NCI-H1436 treated with DMSO at 0.1 percent for 48 hours (cell line): Measurements from ENCODE around the gene CEP128.
"Not testable (repeated sequence)": the region's sequence is repeated elsewhere in the genome, so short reads cannot be mapped to it uniquely, and the experiment has no call there.

Experiments
- DNase-seq: peaks from one replicate; lab custom pipeline; 2025; lab: John Stamatoyannopoulos, UW

CEP128 gene

DNA sequence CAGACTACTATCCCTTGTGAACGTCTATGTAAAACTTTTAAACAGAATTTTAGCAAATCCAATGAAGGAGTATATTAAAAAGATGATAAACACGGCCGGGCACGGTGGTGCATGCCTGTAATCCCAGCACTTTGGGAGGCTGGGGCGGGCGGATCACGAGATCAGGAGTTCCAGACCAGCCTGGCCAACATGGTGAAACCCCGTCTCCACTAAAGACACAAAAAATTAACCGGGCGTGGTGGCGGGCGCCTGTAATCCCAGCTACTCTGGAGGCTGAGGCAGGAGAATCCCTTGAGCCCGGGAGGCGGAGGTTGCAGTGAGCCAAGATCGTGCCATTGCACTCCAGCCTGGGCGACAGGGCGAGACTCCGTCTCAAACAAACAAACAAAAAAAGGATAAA is 11.7 kb upstream of the CEP128 start:
- DNase-seq = not testable (repeated sequence)

- DNase-seq = no peak
Observed at GRCh38 chr14:80951491-80951890, 10.0 kb upstream of the CEP128 start.

DNA sequence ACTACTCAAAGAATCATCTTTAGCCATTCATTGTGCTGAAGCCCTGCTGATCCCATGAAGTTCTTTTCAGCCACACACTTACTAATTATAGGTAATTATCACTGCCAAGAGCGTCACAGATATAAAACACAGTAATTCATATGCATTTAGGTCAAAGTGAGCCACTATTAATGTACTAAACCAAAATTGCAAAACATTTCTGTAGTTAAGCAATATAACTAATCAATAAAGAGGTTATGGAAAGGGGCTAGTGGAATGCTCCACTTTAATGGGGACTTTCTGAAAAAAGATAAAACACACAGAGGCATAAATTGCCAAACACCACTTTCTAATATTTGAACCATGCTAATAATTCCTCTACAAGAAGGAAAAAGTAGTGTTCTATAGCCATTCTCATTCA is 6.8 kb upstream of the CEP128 start:
- DNase-seq = no peak

DNA sequence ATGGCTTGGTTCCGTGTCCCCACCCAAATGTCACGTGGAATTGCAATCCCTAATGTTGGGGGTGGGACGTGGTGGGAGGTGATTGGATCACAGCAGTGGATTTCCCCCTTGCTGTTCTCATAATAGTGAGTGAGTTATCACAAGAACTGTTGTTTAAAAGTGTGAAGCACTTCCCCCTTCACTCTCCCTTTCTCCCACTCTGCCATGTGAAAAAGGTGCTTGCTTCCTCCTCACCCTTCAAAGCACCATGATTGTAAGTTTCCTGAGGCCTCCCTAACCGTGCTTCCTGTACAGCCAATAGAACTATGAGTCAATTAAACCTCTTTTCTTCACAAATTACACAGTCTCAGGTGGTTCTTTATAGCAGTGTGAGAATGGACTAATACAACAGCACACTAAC is 5.3 kb upstream of the CEP128 start:
- no peak for DNase-seq

DNA sequence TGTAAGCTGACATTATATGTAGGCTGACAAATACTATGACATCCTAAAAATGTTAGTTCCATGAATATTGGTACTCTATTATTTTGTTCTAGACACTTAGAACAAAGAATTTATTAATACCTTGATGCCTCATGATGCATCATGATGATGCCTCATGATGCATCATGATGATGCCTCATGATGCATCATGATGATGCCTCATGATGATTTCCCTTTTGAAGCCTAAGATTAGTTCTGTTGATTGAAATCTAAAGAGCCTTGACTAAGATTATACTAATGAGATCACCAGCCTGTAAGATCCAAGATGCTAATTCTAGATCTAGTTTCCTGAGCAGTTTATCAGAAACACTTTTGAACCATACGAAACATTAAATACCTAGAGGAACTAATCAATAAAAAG is 4.6 kb upstream of the CEP128 start:
- no peak for DNase-seq

- no peak for DNase-seq
Observed at GRCh38 chr14:80944861-80945617, 3.5 kb upstream of the CEP128 start.

- DNase-seq = no peak
Observed at GRCh38 chr14:80942191-80942600, 658 bp upstream of the CEP128 start.

GRCh38 chr14:80940146-80940545 is 1.4 kb downstream of the CEP128 start:
- no peak for DNase-seq

DNA sequence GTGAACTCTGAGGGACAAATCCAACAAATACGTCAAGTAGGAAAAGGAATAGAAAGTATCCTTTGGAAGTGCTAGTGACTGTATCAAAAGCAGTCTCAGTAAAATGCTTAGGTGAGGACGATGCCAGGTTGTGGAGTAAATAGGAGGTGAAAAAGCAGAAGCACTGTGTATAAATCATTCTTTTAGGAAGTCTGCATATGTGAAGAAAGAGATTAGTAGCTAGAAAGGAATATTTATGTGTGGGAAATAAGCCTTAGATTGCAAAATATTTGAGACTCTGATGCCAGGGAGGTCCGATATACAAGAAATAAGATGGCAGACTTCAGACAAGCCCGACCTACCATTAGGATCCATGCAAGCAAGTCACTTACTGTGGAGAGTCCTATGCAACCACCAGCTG is 7.9 kb downstream of the CEP128 start:
- DNase-seq = no peak

DNA sequence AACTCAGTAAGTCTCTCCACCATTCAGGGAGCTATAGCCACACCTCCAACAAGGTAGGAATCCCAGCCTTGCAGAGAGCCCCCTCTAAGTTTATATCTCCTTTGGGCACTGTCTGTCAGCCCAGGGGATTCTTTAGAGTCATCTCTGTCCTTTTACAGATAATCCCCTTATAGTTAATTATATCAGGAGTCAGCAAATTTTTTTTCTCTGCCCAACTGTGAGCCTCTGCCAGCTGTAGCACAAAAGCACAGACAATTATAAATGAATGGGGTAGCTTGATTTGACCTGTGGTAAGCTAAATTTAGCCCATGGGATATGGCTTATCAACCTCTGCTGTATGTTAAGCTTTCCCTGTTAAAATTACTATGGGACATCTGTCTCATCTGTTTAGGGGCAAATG is 8.3 kb downstream of the CEP128 start:
- DNase-seq = no peak

GRCh38 chr14:80930836-80931389 is 10.6 kb downstream of the CEP128 start:
- no peak for DNase-seq

GRCh38 chr14:80930095-80930494 is 11.4 kb downstream of the CEP128 start:
- no peak for DNase-seq

DNA sequence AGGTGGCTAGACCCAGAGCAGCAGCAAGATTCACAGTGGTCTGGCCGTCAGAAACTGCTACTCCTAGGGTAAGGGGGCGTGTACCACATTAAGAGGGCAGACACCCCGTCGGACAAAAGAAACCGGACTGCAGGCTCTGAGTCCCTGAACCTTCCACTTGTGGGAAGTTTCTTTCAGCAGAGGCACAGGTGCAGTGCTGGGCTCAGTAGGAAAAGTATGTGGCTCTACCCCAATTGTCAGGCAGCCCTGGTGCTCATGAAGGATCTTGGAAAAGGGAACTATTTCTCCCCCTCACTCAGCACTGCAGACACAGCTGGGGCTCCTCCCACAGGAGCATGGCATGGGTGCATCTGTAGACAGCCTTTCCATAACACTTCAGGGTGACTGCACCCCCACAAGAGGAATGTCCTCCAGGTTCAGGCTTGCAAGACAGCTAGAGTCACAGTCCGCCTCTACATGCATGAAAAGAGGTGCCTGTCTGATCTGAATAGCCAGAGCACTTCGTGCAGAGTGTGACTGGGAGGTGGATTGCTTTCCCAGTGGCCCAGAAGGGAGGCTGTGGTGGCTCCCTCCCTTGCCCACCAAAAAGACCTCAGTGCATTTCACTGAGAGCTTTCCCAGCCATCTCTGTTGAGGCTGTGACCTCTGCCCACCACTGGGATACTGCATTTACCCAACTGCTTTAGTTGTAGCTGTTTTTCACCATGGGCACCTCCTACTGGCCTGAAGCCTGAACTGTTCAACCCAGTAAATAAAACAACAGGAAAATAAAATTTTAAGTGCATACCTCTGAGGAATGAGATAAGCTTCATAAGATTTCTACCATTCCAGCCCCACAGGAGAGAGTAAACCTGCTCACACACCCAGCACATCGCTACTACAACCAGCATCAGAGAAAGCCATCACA is 14.2 kb downstream of the CEP128 start:
- no peak for DNase-seq

- DNase-seq = no peak
Observed at GRCh38 chr14:80926397-80927082, 15.0 kb downstream of the CEP128 start.

DNA sequence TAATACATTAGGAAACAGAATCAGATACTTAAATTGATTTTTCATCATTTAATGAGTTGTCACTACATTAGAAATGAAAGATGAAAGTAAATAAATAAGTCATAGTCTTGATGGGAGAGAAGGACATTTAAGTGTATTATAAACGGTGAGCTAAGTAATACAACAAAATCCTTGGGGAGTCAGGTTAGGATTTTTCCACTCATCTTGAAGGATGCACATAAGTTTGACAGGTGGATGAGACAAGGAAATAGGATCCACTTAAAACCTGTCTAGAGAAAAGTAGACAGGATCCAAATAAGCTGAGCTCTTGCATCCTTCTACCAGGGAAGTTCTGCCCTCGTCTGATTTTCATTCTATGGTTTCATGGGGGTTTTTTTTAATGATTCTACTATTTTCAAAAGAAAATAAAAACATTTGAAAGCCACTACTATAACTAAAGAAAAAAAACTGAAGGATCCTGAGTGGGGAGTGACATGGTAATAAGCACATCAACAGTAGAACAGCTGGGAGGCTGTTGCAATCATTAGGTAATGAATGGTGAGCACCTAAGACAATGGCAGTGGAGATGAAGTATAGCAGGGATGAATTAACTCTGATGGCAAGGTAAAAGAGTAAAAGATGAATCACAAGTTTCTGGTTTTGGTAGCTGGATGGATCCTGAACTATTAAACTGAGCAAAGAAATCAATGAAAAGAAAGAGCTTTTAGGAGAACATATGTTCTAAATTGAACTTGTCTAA is 17.0 kb downstream of the CEP128 start:
- no peak for DNase-seq

DNA sequence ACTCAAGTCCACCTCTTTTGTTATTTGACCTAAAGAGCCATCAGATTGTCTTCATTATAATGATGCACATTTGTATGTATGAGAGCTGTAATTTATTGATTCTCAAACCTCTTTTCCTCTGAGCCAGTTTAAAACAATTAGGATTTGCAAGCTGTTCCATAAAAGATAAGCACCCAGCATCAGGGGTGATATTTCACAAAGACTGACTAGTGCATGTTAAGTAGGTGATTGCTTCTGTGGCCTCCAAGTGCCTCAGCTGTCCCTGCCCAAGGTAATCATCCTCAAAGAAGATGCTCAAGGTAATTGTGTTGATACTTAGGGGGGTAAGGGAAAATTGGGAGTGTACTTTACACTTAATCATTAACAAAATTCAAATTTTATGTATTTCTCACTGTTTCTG is 18.2 kb downstream of the CEP128 start:
- no peak for DNase-seq

- no peak for DNase-seq
Observed at GRCh38 chr14:80919622-80920021, 21.9 kb downstream of the CEP128 start.

DNA sequence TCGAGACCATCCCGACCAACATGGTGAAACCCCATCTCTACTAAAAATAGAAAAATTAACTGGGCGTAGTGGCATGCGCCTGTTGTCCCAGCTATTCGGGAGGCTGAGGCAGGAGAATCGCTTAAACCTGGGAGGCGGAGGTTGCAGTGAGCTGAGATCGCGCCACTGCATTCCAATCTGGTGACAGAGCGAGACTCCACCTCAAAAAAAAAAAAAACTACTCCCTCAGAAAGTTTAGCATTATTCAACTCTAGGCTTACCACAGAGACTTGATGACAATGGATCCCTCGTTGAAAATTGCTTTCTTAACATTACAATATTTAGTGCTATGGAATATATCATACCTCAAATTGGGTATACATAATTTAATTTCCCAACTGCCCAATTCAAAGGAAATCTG is 29.5 kb downstream of the CEP128 start:
- not testable (repeated sequence) for DNase-seq

DNA sequence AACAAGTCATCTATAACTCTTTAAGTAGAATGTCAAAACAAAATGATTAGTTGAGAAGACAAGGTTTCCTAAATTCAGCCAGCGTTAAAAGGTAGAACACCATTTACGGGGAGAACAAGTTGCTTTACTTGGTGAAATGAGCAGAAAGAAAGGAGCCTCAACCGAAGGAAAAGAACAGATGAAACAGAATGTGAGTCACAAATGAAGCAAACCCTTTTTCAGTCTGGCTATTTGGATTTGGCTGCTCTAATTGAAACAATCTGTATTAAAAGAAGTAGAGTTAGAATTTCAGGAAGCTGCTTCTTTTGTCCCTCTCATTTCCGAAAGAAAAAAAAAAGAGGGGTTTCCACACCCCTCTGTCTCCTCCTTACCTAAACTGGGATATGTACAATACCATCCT is 34.6 kb downstream of the CEP128 start:
- DNase-seq = no peak

DNA sequence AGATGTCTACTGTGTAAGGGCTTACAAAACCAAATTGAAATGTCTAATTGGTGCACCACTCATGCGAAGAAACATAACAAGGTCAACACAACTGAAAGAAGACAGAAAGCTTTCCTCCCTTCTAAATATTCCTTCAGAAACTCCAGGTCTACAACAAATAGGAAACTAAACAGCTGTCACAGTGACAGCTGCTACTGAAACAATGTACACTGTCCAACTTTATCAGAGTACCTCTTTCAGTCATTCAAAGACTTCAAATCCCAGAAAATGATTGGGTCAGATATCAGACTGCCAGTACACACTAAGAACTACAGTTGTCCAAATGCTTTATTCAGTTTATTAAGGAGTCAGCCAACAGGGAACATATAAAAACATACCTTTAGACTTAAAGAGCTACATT is 35.2 kb downstream of the CEP128 start:
- DNase-seq = no peak

DNA sequence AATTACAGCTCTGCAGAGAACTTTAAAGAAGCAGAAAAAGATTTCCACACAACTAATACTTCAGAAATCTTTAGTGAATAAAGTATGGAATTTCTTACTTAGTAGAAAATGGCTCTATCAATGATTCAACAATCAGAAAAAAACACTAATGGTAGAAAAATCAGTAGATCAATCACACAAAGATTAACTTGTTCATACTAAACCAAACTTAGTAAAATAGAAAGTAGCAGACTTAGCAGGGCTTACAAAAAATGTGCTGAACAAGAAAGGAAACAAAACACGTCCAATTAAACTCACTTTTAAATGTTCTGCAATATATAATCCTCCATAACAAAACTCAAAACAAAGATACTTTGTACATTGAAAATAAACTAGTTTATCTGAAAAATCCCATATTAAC is 38.9 kb downstream of the CEP128 start:
- no peak for DNase-seq

GRCh38 chr14:80901822-80902221 is 39.7 kb downstream of the CEP128 start:
- no peak for DNase-seq
